Brain microvascular endothelial cell (primary cell): ENCODE data around the gene VGLL4.
"Not testable (repeated sequence)": the region's sequence is repeated elsewhere in the genome, so short reads cannot be mapped to it uniquely, and the experiment has no call there.

Source experiments
- DNase-seq: peaks from one replicate; pipeline ENCODE4 v3.0.0-alpha.2; 2020
- H3K27ac ChIP-seq: fragments of 250-450 bp; sonication (Bioruptor Pico); 2 replicates; pipeline ENCODE4 v1.5.1; 2020; ENCODE audit warnings: mild to moderate bottlenecking, moderate library complexity
- H3K27me3 ChIP-seq: fragments of 250-450 bp; sonication (Bioruptor Pico); replicated peaks from 2 replicates; pipeline ENCODE4 v1.5.1; 2020; ENCODE audit warnings: mild to moderate bottlenecking
- H3K36me3 ChIP-seq: fragments of 250-450 bp; sonication (Bioruptor Pico); replicated peaks from 2 replicates; pipeline ENCODE4 v1.5.1; 2020; ENCODE audit warnings: mild to moderate bottlenecking
- H3K4me3 ChIP-seq: 2 replicates; pipeline ENCODE4 v1.5.1; 2011; ENCODE audit warnings: low read depth, mild to moderate bottlenecking, control low read depth, low read length, moderate library complexity
- in situ Hi-C: cut with HindIII; loops from 2 replicates; pipeline ENCODE4 v1.10.0; 2017; ENCODE audit warnings: low sequenced_read_pairs, low pct_ligation_motif_present
- TF ChIP-seq, protein P1 (sequence below): IDR thresholded peaks from 2 replicates; pipeline ENCODE4 v1.5.1; 2011; ENCODE audit warnings: low read depth, mild to moderate bottlenecking, moderate library complexity, low read length, control low read depth, inconsistent platforms; ENCODE audit errors: missing control alignments

The VGLL4 gene

GRCh38 chr3:11534793-11535101, 109.0 kb downstream of the VGLL4 start:
- Histone ChIP-seq H3K36me3 (no peaks in the 10 kb centered on the region), H3K27me3 (no peaks in the 10 kb centered on the region)
- in situ Hi-C loops: loop anchor here (25.0 kb wide), 1 partner anchor 147 kb away; no protein-coding TSS in a partner anchor

DNA sequence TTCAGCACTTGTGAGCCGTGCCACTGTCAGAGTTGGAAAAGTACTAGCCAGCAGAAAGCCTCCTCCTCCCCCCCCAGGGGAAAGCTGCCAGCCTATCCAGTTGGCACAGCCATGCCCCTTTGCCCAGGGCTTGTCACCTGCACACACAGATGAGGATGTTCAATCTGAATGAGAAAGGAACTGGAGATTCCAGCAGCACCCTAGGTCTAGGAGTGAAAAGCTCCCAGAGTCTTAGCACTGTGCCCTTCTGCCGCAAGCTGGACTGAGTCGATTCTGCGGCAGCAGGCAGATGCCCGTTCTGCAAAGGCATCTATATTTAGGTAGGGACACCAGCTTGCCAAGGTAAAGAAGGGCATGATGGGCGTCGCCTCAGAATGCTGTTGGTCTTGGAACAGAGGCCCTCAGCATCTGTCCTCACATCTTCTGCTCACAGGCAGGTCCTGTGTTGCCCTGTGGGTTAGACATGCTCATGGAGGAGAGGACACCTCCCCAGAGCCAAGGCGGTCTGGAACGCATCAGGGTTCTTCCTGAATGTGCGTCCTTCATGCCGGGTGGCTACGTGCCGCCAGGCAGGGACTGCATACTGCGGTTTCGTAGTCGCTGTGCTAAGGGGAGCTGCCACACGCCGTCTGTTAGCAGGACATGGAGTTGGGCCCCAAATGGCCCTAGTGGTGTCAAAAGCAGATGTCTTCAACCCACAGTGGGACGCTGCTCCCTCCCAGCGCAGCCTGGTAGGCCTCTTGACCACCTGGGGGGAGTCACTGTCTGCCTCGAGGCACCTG, 109.5 kb downstream of the VGLL4 start:
- Histone ChIP-seq H3K4me3 (no peak overlapping the region), H3K36me3 (no peaks in the 10 kb centered on the region), H3K27ac (no peak overlapping the region), H3K27me3 (no peaks in the 10 kb centered on the region)
- no peak for DNase-seq
- TF ChIP-seq, protein P1, sequence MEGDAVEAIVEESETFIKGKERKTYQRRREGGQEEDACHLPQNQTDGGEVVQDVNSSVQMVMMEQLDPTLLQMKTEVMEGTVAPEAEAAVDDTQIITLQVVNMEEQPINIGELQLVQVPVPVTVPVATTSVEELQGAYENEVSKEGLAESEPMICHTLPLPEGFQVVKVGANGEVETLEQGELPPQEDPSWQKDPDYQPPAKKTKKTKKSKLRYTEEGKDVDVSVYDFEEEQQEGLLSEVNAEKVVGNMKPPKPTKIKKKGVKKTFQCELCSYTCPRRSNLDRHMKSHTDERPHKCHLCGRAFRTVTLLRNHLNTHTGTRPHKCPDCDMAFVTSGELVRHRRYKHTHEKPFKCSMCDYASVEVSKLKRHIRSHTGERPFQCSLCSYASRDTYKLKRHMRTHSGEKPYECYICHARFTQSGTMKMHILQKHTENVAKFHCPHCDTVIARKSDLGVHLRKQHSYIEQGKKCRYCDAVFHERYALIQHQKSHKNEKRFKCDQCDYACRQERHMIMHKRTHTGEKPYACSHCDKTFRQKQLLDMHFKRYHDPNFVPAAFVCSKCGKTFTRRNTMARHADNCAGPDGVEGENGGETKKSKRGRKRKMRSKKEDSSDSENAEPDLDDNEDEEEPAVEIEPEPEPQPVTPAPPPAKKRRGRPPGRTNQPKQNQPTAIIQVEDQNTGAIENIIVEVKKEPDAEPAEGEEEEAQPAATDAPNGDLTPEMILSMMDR: no peak
- in situ Hi-C loops: loop anchor here (25.0 kb wide), 1 partner anchor 147 kb away; no protein-coding TSS in a partner anchor

More at GRCh38 chr3:11534793-11535101, 109.0 kb downstream of the VGLL4 start:
- TF ChIP-seq, protein P1: no peak
- DNase-seq: no peak
- H3K4me3 ChIP-seq: no peak overlapping the region
- H3K27ac ChIP-seq: no peak overlapping the region

DNA sequence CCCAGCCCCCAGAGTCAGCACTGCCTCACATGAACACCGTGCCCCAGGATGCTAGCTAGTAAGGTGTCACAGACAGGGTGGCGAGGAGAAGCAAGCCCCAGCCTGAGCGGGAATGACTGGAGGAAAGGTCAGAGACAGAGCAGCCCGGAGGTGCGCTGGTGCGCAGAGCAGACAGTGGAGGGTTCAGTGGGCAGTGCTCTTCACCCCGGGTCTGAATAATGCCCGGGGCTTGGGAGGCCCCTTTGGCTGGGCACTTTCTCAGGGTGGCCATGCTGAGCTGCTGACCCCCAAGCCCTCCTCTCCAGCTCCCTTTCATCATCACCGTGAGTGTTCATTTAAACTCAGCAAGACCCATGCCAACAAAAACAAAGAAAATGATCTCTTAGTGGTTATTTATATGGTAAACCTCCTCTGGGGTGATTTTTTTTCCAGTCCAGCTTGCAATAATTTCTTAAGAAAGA, 110.8 kb downstream of the VGLL4 start:
- no peak overlapping the region for H3K27ac ChIP-seq
- DNase-seq: peak; percentile 36
- H3K36me3 ChIP-seq: no peaks in the 10 kb centered on the region
- H3K4me3 ChIP-seq: no peak overlapping the region
- TF ChIP-seq, protein P1: no peak
- H3K27me3 ChIP-seq: no peaks in the 10 kb centered on the region
- in situ Hi-C loops: loop anchor here (25.0 kb wide), 1 partner anchor 146 kb away; no protein-coding TSS in a partner anchor

GRCh38 chr3:11530153-11530721, 113.5 kb downstream of the VGLL4 start:
- in situ Hi-C loops: loop anchor here (25.0 kb wide), 1 partner anchor 143 kb away; no protein-coding TSS in a partner anchor

DNA sequence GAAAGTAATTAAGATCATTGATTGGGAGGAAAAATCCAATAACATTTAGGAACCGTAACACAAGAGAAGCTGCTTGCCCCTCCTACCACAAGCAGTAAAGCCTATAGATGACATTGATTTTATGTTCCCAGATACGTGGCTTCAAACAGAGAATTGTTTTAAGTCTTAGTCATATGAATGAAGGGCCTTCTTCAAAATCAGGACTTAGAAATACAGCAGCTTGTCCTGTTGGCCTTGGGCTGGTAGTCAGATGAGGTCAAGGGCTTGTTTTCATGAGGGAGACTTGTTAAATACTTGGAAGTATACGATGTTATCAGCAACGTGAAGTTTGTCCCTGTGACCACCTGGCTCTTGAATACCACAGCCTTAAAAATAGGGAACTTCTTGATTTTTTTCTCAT, 114.4 kb downstream of the VGLL4 start:
- H3K27me3 ChIP-seq: no peaks in the 10 kb centered on the region
- peak overlapping the region; percentile 90 for H3K27ac ChIP-seq
- H3K36me3 ChIP-seq: no peaks in the 10 kb centered on the region
- DNase-seq: no peak
- TF ChIP-seq, protein P1: no peak
- in situ Hi-C loops: loop anchor here (25.0 kb wide), 1 partner anchor 142 kb away; no protein-coding TSS in a partner anchor
- no peak overlapping the region for H3K4me3 ChIP-seq

More at GRCh38 chr3:11530153-11530721, 113.5 kb downstream of the VGLL4 start:
- TF ChIP-seq, protein P1: peak; percentile 55
- no peaks in the 10 kb centered on the region for H3K27me3 ChIP-seq
- no peak overlapping the region for H3K4me3 ChIP-seq
- H3K36me3 ChIP-seq: no peaks in the 10 kb centered on the region
- DNase-seq: peak; percentile 96
- H3K27ac ChIP-seq: peak overlapping the region; percentile 90

- in situ Hi-C loops: loop anchor here (25.0 kb wide), 1 partner anchor 139 kb away; no protein-coding TSS in a partner anchor
- not testable (repeated sequence) for H3K4me3 ChIP-seq
Observed at GRCh38 chr3:11526121-11526520, 117.6 kb downstream of the VGLL4 start.

More at GRCh38 chr3:11526121-11526520, 117.6 kb downstream of the VGLL4 start:
- not testable (repeated sequence) for DNase-seq, H3K36me3 ChIP-seq, H3K27ac ChIP-seq, H3K27me3 ChIP-seq
